K562 (cell line): Measurements from ENCODE around the gene KCNJ10. TPM values are rescaled to one million over a fixed set of nuclear protein-coding genes. Genes with fewer than 3 reads are reported as not detected.

Experiments
- ARNT ChIP-seq, 2 experiments: fragments of 450-650 bp; IDR thresholded peaks; 2 replicates each; pipeline ENCODE4 v1.6.1; 2016; ENCODE audit warnings: mild to moderate bottlenecking in 1 of 2
- ATF6 ChIP-seq: sonication (generic); formaldehyde crosslinking; IDR thresholded peaks from 2 replicates; pipeline ENCODE4 v1.4.0; 2020; ENCODE audit warnings: mild to moderate bottlenecking, missing genetic modification reagents
- BCLAF1 ChIP-seq, 2 experiments: fragments of 450-650 bp in 1 of 2; IDR thresholded peaks; 2 replicates each; pipeline ENCODE4 v1.6.1; 2011 to 2017; ENCODE audit warnings: low read depth in 2 of 2, antibody characterized with exemption in 1 of 2, borderline replicate concordance in 1 of 2, low read length in 1 of 2, mild to moderate bottlenecking in 1 of 2, mixed read lengths in 1 of 2; ENCODE audit not compliant: control insufficient read depth in 1 of 2
- CREB1 ChIP-seq, 2 experiments: sonication (generic) in 1 of 2; formaldehyde crosslinking in 1 of 2; IDR thresholded peaks; 2 replicates each; pipeline versions ENCODE4 v1.6.1 to v1.8.0; 2012 to 2022; ENCODE audit warnings: inconsistent platforms in 1 of 2, mild to moderate bottlenecking in 1 of 2, missing genetic modification reagents in 1 of 2, moderate library complexity in 1 of 2
- ERF ChIP-seq: fragments of 450-650 bp; formaldehyde crosslinking; IDR thresholded peaks from 2 replicates; pipeline ENCODE4 v1.4.0; 2020; ENCODE audit warnings: mild to moderate bottlenecking, mixed read lengths
- GTF3C2 ChIP-seq: IDR thresholded peaks from 3 replicates; pipeline ENCODE4 v1.6.1; 2011; ENCODE audit warnings: borderline replicate concordance, mild to moderate bottlenecking, moderate library complexity; ENCODE audit not compliant: insufficient read length; ENCODE audit errors: extremely low read depth
- L3MBTL2 ChIP-seq: fragments of 450-650 bp; IDR thresholded peaks from 2 replicates; pipeline ENCODE4 v1.6.1; 2016; ENCODE audit warnings: mild to moderate bottlenecking, moderate library complexity
- MTA2 ChIP-seq: fragments of 450-650 bp; IDR thresholded peaks from 2 replicates; pipeline ENCODE4 v1.6.1; 2016; ENCODE audit warnings: low read depth
- PML ChIP-seq: IDR thresholded peaks from 2 replicates; pipeline ENCODE4 v1.6.1; 2012; ENCODE audit warnings: low read length, inconsistent platforms
- TEAD4 ChIP-seq, 2 experiments: sonication (generic) in 1 of 2; formaldehyde crosslinking in 1 of 2; IDR thresholded peaks; 2 replicates each; pipeline versions ENCODE4 v1.6.1 to v1.8.0; 2012 to 2022; ENCODE audit warnings: borderline replicate concordance in 1 of 2, inconsistent platforms in 1 of 2, low read length in 1 of 2, mild to moderate bottlenecking in 1 of 2, missing genetic modification reagents in 1 of 2
- TFE3 ChIP-seq: fragments of 450-650 bp; formaldehyde crosslinking; IDR thresholded peaks from 2 replicates; pipeline ENCODE4 v1.4.0; 2020; ENCODE audit warnings: mild to moderate bottlenecking, mixed read lengths
- TRIM25 ChIP-seq: fragments of 450-650 bp; IDR thresholded peaks from 2 replicates; pipeline ENCODE4 v1.7.0; 2016; ENCODE audit warnings: borderline replicate concordance
- ZNF274 ChIP-seq: IDR thresholded peaks from 2 replicates; pipeline ENCODE4 v1.6.1; 2011; ENCODE audit warnings: low read depth, mild to moderate bottlenecking, low read length, moderate library complexity, borderline replicate concordance
- ZNF311 ChIP-seq: fragments of 250-450 bp; sonication (Bioruptor Pico); IDR thresholded peaks from 2 replicates; pipeline ENCODE4 v1.4.0; 2020; ENCODE audit warnings: mild to moderate bottlenecking, moderate library complexity
- polyA plus RNA-seq, 8 experiments: library from polyadenylated mRNA; depleted of rRNA in 4 of 8; stranded (reverse) in 5 of 8; unstranded in 3 of 8; fragments of >200 nt; fragmentation: Nextera tagmentation in 2 of 8; fragmentation: Illumina TruSeq in 1 of 8; extraction: Ambion mirVana in 2 of 8; extraction: Trizol in 1 of 8; gene quantifications; 2 replicates each; pipeline versions ENCODE4 v1.2.1 to v1.2.3, GENCODE V29; 2011 to 2014; ENCODE audit warnings: inconsistent platforms in 1 of 8, missing spikeins in 1 of 8
- total RNA-seq, 7 experiments: library from RNA; depleted of rRNA in 6 of 7; stranded (reverse); fragments of >200 nt in 6 of 7; fragmentation: Illumina TruSeq in 2 of 7; extraction: Trizol in 2 of 7; gene quantifications; 2 replicates each; pipeline versions ENCODE4 v1.2.1 to v1.2.3, GENCODE V29; 2011 to 2021; ENCODE audit warnings: low replicate concordance in 1 of 7

Gene KCNJ10
- total and polyA plus RNA-seq, 9 of the 15 experiments (the other 6 are each of a cell fraction or from before 2014, with no cell fraction given), result 0.06 to 0.11 TPM; not detected in 7

GRCh38 chr1:160046494-160047110 lies 23.4 kb downstream of the KCNJ10 start (continued):
- no peak for TF ChIP-seq TFE3
- TF ChIP-seq CREB1 (IDR thresholded peaks at IDR 0.05), result peak; percentile 79
- no peak for TF ChIP-seq CREB1 (CRISPR knock-in tag; IDR thresholded peaks at IDR 0.05)
- peak; percentile 80; the same call in 1 of the 2 replicates for TF ChIP-seq ZNF311 (CRISPR knock-in tag)
- TF ChIP-seq ERF, result peak; percentile 72; the same call in 1 of the 2 replicates
- TF ChIP-seq ARNT (IDR thresholded peaks at IDR 0.05), result peak; percentile 85 to 92; a peak in 2 of 4 replicates
- TF ChIP-seq BCLAF1 (IDR thresholded peaks at IDR 0.05; ENCODE audit: borderline replicate concordance in 1 of 2, control insufficient read depth in 1 of 2, low read depth in 2 of 2, low read length in 1 of 2), result no peak
- 0 out of 2 replicates have a peak, but pooled peaks have one; percentile 49 for TF ChIP-seq ATF6
- peak; percentile 57; the same call in 1 of the 2 replicates for TF ChIP-seq ZNF274
- TF ChIP-seq MTA2, result peak; percentile 98
- TF ChIP-seq L3MBTL2, result 0 out of 2 replicates have a peak, but pooled peaks have one; percentile 36
- TF ChIP-seq TRIM25, result no peak
- peak; percentile 100 for TF ChIP-seq TEAD4 (IDR thresholded peaks at IDR 0.05; ENCODE audit: low read length)
- TF ChIP-seq TEAD4 (CRISPR knock-in tag; IDR thresholded peaks at IDR 0.05; ENCODE audit: borderline replicate concordance), result no peak
- TF ChIP-seq PML, result peak; percentile 98
- no peak for TF ChIP-seq GTF3C2
